HEK293 (cell line): ENCODE measurements around the gene KIF7.

Experiments
- GLI2 ChIP-seq: fragments of 450-650 bp; formaldehyde crosslinking; IDR thresholded peaks from 2 replicates; pipeline ENCODE4; 2017; ENCODE audit warnings: missing biosample characterization, missing genetic modification characterization, low read depth, borderline replicate concordance
- KLF16 ChIP-seq: fragments of 450-650 bp; formaldehyde crosslinking; IDR thresholded peaks from 2 replicates; pipeline ENCODE4 v1.5.1; 2017; ENCODE audit warnings: missing biosample characterization, missing genetic modification characterization
- MYNN ChIP-seq: fragments of 450-650 bp; formaldehyde crosslinking; IDR thresholded peaks from 2 replicates; pipeline ENCODE4 v1.5.1; 2016; ENCODE audit warnings: missing biosample characterization, missing genetic modification characterization, borderline replicate concordance
- SP2 ChIP-seq: fragments of 450-650 bp; formaldehyde crosslinking; IDR thresholded peaks from 2 replicates; pipeline ENCODE4 v1.5.1; 2016; ENCODE audit warnings: missing biosample characterization, missing genetic modification characterization
- YY1 ChIP-seq: fragments of 450-650 bp; formaldehyde crosslinking; IDR thresholded peaks from 2 replicates; pipeline ENCODE4 v1.5.1; 2018; ENCODE audit warnings: missing biosample characterization, missing genetic modification characterization
- ZBTB21 ChIP-seq: fragments of 450-650 bp; formaldehyde crosslinking; IDR thresholded peaks from 2 replicates; pipeline ENCODE4 v1.5.1; 2017; ENCODE audit warnings: missing biosample characterization, missing genetic modification characterization
- ZFHX2 ChIP-seq: fragments of 450-650 bp; formaldehyde crosslinking; conservative IDR thresholded peaks from 2 replicates; pipeline ENCODE4 v1.5.1; 2016; ENCODE audit warnings: missing biosample characterization, missing genetic modification characterization
- ZFP69B ChIP-seq: fragments of 450-650 bp; formaldehyde crosslinking; IDR thresholded peaks from 2 replicates; pipeline ENCODE4 v1.5.1; 2016; ENCODE audit warnings: missing biosample characterization, missing genetic modification characterization
- ZNF155 ChIP-seq: fragments of 450-650 bp; formaldehyde crosslinking; IDR thresholded peaks from 2 replicates; pipeline ENCODE4 v1.5.1; 2016; ENCODE audit warnings: missing biosample characterization, missing genetic modification characterization
- ZNF174 ChIP-seq: fragments of 450-650 bp; formaldehyde crosslinking; IDR thresholded peaks from 2 replicates; pipeline ENCODE4 v1.5.0; 2017; ENCODE audit warnings: missing biosample characterization, mild to moderate bottlenecking, missing genetic modification characterization
- ZNF175 ChIP-seq: fragments of 450-650 bp; formaldehyde crosslinking; IDR thresholded peaks from 2 replicates; pipeline ENCODE4 v1.5.1; 2016; ENCODE audit warnings: missing biosample characterization, missing genetic modification characterization
- ZNF2 ChIP-seq: fragments of 450-650 bp; formaldehyde crosslinking; IDR thresholded peaks from 2 replicates; pipeline ENCODE4 v1.5.1; 2016; ENCODE audit warnings: missing biosample characterization, missing genetic modification characterization
- ZNF221 ChIP-seq: fragments of 450-650 bp; formaldehyde crosslinking; IDR thresholded peaks from 2 replicates; pipeline ENCODE4 v1.5.1; 2017; ENCODE audit warnings: missing biosample characterization, missing genetic modification characterization, borderline replicate concordance
- ZNF223 ChIP-seq: fragments of 450-650 bp; formaldehyde crosslinking; IDR thresholded peaks from 2 replicates; pipeline ENCODE4 v1.5.1; 2016; ENCODE audit warnings: missing biosample characterization, missing genetic modification characterization
- ZNF23 ChIP-seq: fragments of 450-650 bp; formaldehyde crosslinking; IDR thresholded peaks from 2 replicates; pipeline ENCODE4 v1.5.1; 2016; ENCODE audit warnings: missing biosample characterization, missing genetic modification characterization, borderline replicate concordance
- ZNF510 ChIP-seq: fragments of 450-650 bp; formaldehyde crosslinking; IDR thresholded peaks from 2 replicates; pipeline ENCODE4 v1.5.1; 2018; ENCODE audit warnings: mild to moderate bottlenecking, missing genetic modification characterization, missing biosample characterization; ENCODE audit not compliant: insufficient replicate concordance
- ZNF529 ChIP-seq: fragments of 450-650 bp; formaldehyde crosslinking; IDR thresholded peaks from 2 replicates; pipeline ENCODE4 v1.5.1; 2017; ENCODE audit warnings: missing genetic modification characterization, missing biosample characterization; ENCODE audit not compliant: insufficient replicate concordance
- ZNF664 ChIP-seq: fragments of 450-650 bp; formaldehyde crosslinking; IDR thresholded peaks from 2 replicates; pipeline ENCODE4 v1.5.1; 2016; ENCODE audit warnings: missing biosample characterization, missing genetic modification characterization
- ZNF792 ChIP-seq: fragments of 450-650 bp; formaldehyde crosslinking; IDR thresholded peaks from 2 replicates; pipeline ENCODE4 v1.5.1; 2016; ENCODE audit warnings: missing biosample characterization, missing genetic modification characterization
- TF ChIP-seq, protein P1 (sequence below): IDR thresholded peaks from 2 replicates; pipeline ENCODE4 v1.6.1; 2011; ENCODE audit warnings: mild to moderate bottlenecking, low read depth, low read length, borderline replicate concordance
- TF ChIP-seq, protein P2 (sequence below): fragments of 450-650 bp; formaldehyde crosslinking; IDR thresholded peaks from 2 replicates; pipeline ENCODE4 v1.5.1; 2016; ENCODE audit warnings: missing biosample characterization, missing genetic modification characterization
- TF ChIP-seq, protein P3 (sequence below): fragments of 450-650 bp; formaldehyde crosslinking; IDR thresholded peaks from 2 replicates; pipeline ENCODE4 v1.5.1; 2016; ENCODE audit warnings: missing biosample characterization, missing genetic modification characterization
- TF ChIP-seq, protein P4 (sequence below): fragments of 450-650 bp; formaldehyde crosslinking; IDR thresholded peaks from 2 replicates; pipeline ENCODE4 v1.5.1; 2017; ENCODE audit warnings: missing biosample characterization, missing genetic modification characterization
- TF ChIP-seq, protein P5 (sequence below): fragments of 450-650 bp; formaldehyde crosslinking; conservative IDR thresholded peaks from 2 replicates; pipeline ENCODE4 v1.5.1; 2016; ENCODE audit warnings: low read depth, missing biosample characterization, missing genetic modification characterization
- TF ChIP-seq, protein P6 (sequence below): fragments of 450-650 bp; formaldehyde crosslinking; optimal IDR thresholded peaks from 2 replicates; pipeline ENCODE3; 2016; ENCODE audit warnings: missing biosample characterization, mild to moderate bottlenecking, missing genetic modification characterization
- TF ChIP-seq, protein P7 (sequence below): fragments of 450-650 bp; formaldehyde crosslinking; IDR thresholded peaks from 2 replicates; pipeline ENCODE4 v1.5.1; 2016; ENCODE audit warnings: missing biosample characterization, missing genetic modification characterization

Gene KIF7

DNA sequence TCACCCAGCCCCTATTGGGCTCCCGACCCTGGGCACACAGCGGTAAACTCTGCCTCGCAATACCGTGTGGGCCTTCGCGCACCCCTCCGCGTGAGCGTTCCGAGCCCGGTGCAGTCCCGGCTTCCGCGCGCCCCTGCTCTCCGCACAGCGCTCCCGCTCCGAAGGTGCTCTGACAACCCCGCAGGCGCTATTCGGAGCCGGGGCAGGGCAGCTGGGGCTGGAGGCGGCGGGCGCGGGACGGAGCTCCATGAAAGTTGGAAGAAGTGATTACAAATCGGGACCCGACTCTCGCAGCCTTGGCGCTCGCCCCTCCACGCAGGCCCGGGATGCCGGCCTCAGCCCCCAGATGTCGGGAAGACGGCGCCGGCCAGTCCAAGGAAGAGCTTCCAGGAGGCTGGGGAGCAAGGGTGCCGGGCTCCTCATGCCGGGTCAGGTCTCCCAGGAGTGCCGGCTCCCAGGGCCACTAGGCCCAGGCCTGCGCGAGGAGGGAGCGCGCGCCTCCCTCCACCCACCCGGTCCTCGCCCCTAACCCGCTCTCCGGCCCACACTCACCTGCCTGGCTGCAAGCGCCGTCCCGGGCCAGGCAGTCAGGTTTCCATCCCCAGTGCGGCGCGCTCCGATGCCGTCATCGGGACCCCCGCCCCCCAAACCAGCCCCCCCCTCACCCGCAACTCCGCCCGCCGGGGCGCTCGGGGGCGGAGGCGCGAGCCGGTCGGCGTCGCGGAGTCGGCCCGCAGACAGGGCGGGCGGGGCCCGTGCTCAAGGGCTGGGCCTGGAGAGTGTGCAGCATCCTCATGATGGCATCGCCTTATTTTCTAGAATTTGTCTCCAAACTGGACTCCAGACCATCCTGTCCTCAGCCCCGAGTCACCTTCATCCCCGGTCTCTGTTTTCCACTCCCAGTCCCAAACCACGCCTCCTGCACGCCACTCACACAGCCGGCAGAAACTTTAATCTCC is at the start of gene KIF7 (continued):
- no peak for TF ChIP-seq ZNF664 (tag by site-specific recombination)
- no peak for TF ChIP-seq ZNF792 (tag by site-specific recombination)
- TF ChIP-seq MYNN: no peak
- no peak for TF ChIP-seq ZFP69B (tag by site-specific recombination)
- TF ChIP-seq ZNF223: peak; percentile 37; the same call in 1 of the 2 replicates
- TF ChIP-seq SP2 (tag by site-specific recombination): peak; percentile 23; the same call in 1 of the 2 replicates
- TF ChIP-seq, protein P1, sequence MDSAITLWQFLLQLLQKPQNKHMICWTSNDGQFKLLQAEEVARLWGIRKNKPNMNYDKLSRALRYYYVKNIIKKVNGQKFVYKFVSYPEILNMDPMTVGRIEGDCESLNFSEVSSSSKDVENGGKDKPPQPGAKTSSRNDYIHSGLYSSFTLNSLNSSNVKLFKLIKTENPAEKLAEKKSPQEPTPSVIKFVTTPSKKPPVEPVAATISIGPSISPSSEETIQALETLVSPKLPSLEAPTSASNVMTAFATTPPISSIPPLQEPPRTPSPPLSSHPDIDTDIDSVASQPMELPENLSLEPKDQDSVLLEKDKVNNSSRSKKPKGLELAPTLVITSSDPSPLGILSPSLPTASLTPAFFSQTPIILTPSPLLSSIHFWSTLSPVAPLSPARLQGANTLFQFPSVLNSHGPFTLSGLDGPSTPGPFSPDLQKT: no peak
- no peak for TF ChIP-seq ZNF175 (tag by site-specific recombination)
- TF ChIP-seq, protein P2, sequence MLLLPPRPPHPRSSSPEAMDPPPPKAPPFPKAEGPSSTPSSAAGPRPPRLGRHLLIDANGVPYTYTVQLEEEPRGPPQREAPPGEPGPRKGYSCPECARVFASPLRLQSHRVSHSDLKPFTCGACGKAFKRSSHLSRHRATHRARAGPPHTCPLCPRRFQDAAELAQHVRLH (tag by site-specific recombination): no peak
- no peak for TF ChIP-seq ZBTB21 (tag by site-specific recombination)
- TF ChIP-seq YY1 (tag by site-specific recombination): no peak
- no peak for TF ChIP-seq ZNF155 (tag by site-specific recombination)
- TF ChIP-seq, protein P3, sequence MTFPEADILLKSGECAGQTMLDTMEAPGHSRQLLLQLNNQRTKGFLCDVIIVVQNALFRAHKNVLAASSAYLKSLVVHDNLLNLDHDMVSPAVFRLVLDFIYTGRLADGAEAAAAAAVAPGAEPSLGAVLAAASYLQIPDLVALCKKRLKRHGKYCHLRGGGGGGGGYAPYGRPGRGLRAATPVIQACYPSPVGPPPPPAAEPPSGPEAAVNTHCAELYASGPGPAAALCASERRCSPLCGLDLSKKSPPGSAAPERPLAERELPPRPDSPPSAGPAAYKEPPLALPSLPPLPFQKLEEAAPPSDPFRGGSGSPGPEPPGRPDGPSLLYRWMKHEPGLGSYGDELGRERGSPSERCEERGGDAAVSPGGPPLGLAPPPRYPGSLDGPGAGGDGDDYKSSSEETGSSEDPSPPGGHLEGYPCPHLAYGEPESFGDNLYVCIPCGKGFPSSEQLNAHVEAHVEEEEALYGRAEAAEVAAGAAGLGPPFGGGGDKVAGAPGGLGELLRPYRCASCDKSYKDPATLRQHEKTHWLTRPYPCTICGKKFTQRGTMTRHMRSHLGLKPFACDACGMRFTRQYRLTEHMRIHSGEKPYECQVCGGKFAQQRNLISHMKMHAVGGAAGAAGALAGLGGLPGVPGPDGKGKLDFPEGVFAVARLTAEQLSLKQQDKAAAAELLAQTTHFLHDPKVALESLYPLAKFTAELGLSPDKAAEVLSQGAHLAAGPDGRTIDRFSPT (tag by site-specific recombination): no peak
- TF ChIP-seq, protein P4, sequence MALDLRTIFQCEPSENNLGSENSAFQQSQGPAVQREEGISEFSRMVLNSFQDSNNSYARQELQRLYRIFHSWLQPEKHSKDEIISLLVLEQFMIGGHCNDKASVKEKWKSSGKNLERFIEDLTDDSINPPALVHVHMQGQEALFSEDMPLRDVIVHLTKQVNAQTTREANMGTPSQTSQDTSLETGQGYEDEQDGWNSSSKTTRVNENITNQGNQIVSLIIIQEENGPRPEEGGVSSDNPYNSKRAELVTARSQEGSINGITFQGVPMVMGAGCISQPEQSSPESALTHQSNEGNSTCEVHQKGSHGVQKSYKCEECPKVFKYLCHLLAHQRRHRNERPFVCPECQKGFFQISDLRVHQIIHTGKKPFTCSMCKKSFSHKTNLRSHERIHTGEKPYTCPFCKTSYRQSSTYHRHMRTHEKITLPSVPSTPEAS (tag by site-specific recombination): no peak
- TF ChIP-seq ZNF221 (tag by site-specific recombination): no peak
- peak; percentile 43; the same call in 1 of the 2 replicates for TF ChIP-seq ZNF2 (tag by site-specific recombination)
- no peak for TF ChIP-seq ZNF23 (tag by site-specific recombination)
- no peak for TF ChIP-seq GLI2 (tag by site-specific recombination)
- TF ChIP-seq, protein P5, sequence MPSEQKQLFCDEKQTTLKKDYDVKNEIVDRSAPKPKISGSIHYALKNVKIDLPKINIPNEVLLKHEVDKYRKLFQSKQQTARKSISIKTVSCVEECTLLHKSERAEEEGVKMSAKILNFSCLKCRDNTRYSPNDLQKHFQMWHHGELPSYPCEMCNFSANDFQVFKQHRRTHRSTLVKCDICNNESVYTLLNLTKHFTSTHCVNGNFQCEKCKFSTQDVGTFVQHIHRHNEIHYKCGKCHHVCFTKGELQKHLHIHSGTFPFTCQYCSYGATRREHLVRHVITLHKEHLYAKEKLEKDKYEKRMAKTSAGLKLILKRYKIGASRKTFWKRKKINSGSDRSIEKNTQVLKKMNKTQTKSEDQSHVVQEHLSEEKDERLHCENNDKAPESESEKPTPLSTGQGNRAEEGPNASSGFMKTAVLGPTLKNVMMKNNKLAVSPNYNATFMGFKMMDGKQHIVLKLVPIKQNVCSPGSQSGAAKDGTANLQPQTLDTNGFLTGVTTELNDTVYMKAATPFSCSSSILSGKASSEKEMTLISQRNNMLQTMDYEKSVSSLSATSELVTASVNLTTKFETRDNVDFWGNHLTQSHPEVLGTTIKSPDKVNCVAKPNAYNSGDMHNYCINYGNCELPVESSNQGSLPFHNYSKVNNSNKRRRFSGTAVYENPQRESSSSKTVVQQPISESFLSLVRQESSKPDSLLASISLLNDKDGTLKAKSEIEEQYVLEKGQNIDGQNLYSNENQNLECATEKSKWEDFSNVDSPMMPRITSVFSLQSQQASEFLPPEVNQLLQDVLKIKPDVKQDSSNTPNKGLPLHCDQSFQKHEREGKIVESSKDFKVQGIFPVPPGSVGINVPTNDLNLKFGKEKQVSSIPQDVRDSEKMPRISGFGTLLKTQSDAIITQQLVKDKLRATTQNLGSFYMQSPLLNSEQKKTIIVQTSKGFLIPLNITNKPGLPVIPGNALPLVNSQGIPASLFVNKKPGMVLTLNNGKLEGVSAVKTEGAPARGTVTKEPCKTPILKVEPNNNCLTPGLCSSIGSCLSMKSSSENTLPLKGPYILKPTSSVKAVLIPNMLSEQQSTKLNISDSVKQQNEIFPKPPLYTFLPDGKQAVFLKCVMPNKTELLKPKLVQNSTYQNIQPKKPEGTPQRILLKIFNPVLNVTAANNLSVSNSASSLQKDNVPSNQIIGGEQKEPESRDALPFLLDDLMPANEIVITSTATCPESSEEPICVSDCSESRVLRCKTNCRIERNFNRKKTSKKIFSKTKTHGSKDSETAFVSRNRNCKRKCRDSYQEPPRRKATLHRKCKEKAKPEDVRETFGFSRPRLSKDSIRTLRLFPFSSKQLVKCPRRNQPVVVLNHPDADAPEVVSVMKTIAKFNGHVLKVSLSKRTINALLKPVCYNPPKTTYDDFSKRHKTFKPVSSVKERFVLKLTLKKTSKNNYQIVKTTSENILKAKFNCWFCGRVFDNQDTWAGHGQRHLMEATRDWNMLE: peak; percentile 11; the same call in 1 of the 2 replicates
- TF ChIP-seq ZNF529: no peak
- no peak for TF ChIP-seq ZNF510 (tag by site-specific recombination)
- TF ChIP-seq, protein P6, sequence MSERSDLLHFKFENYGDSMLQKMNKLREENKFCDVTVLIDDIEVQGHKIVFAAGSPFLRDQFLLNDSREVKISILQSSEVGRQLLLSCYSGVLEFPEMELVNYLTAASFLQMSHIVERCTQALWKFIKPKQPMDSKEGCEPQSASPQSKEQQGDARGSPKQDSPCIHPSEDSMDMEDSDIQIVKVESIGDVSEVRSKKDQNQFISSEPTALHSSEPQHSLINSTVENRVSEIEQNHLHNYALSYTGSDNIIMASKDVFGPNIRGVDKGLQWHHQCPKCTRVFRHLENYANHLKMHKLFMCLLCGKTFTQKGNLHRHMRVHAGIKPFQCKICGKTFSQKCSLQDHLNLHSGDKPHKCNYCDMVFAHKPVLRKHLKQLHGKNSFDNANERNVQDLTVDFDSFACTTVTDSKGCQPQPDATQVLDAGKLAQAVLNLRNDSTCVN (tag by site-specific recombination): peak; percentile 95
- TF ChIP-seq ZFHX2 (tag by site-specific recombination): peak; percentile 83
- peak; percentile 80 for TF ChIP-seq KLF16 (tag by site-specific recombination)
- TF ChIP-seq, protein P7, sequence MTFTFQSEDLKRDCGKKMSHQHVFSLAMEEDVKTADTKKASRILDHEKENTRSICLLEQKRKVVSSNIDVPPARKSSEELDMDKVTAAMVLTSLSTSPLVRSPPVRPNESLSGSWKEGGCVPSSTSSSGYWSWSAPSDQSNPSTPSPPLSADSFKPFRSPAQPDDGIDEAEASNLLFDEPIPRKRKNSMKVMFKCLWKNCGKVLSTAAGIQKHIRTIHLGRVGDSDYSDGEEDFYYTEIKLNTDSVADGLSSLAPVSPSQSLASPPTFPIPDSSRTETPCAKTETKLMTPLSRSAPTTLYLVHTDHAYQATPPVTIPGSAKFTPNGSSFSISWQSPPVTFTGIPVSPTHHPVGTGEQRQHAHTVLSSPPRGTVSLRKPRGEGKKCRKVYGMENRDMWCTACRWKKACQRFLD: no peak
- TF ChIP-seq ZNF174: no peak
